NCI-H1417 treated with DMSO at 0.1 percent for 48 hours (cell line): Measurements from ENCODE around the gene CTNNBL1.

ENCODE experiments used
- DNase-seq: peaks from one replicate; lab custom pipeline; 2025; lab: John Stamatoyannopoulos, UW

Gene CTNNBL1

DNA sequence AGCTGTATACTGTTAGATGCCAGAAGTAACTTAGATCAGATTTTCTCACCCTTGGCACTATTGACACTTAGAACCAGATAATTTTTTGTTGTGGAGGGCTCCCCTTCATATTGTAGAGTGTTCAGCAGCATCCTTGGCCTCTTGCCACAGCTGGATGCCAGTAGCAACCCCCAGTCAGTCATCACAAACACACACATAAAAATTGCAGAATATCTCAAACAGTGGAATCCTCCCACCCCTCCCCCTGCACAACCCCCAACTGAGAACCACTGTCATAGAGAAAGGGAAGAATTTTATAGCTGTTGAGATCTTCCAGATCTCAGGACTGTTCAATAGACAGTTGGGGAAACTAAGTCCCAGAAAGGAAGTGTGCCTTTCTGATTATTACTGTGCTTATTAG, 127.9 kb downstream of the CTNNBL1 start:
- no peak for DNase-seq

DNA sequence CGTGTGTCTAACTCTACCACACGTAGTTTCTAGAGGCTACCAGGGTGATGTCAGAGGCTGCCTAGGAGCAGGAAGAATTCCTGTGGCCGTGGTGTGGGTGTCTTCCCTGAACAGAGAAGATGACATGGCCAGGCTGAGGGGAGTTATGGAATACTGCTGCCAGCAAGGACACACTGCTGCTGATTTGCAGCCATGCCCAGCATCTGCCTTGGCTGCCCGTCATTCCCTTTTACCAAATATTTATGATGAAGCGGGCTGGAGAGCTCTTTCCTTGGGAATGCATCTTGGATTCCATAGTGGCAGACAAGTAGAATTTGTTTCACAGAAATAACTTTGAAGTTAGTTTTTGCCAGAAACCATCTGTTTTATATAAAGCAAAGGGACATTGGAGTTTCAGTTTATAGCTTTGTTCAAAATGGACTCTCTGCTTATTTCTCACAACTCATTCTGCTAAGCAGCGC, 128.3 kb downstream of the CTNNBL1 start:
- no peak for DNase-seq

DNA sequence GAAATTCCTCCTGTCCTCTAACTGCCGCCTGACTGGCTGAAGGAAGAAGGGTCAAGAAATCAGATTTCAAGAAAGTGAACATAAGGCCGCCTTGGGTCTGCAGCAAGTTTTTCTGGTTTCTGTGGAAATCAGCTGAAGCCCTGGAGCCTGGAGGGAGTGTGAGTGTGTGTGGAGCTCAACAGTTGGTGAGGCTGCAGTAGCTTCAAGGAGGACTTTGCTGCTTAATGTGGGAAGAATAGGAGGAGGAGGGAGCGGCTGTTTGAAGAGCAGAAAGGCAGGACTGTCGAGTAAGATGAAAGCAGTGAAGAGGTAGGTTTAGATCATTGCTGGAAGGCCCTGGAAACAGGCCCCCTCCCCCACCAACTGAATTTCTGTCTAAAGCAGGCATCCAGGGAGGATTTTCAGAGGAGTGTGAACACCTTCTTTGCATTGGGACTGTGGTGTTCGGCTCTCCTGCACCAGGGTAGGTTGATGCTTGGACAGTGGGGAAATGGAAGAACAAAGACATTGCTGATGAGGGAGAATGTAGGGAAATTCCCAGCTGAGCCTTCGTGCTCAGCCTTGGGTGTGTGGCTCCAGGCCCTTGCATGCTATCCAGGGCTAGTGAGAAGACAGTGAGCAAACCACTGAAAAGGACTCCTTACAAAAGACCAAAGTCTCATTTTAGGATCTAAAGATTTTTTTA, 129.6 kb downstream of the CTNNBL1 start:
- no peak for DNase-seq

DNA sequence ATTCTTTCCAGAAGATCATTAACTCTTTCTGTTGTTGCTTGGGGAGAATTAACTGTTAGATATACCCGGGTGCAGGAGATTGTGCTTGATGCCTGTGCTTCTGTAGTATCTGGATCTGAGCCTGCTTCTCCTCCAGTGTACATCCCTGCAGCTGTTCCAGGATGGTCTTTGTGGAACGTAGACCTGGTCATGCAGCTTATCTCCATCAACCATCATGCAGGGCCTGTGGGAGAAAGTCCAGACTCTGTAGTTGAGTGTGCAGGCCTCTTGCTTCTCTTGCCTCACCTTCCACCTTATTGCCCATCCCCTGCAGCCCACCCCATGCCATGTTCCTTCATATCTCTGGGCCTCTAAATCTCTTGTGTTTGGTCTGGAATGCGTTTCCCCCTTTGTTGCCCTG, 133.8 kb downstream of the CTNNBL1 start:
- no peak for DNase-seq

- no peak for DNase-seq
These were observed 134.9 kb downstream of the CTNNBL1 start for GRCh38 chr20:37828684-37829083.

DNA sequence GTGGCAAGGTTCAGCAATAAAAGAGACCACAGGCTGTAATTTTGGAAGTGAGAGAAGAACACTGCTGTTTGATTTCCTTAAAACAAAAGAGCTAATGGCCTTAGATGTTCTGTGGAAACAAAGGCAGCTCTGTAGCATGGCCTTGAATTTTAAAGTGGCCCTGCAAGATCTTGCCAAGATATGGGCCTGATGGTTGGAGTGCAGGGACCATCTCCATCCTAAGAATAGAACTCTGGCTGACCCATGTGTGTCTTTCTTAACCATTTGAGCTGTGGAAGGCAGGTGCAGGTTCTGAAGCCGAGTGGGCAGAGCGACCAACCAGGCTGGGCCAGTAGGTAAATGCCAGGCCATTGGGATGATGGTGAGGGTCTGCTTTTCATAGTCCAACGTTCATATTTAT, 135.3 kb downstream of the CTNNBL1 start:
- no peak for DNase-seq

DNA sequence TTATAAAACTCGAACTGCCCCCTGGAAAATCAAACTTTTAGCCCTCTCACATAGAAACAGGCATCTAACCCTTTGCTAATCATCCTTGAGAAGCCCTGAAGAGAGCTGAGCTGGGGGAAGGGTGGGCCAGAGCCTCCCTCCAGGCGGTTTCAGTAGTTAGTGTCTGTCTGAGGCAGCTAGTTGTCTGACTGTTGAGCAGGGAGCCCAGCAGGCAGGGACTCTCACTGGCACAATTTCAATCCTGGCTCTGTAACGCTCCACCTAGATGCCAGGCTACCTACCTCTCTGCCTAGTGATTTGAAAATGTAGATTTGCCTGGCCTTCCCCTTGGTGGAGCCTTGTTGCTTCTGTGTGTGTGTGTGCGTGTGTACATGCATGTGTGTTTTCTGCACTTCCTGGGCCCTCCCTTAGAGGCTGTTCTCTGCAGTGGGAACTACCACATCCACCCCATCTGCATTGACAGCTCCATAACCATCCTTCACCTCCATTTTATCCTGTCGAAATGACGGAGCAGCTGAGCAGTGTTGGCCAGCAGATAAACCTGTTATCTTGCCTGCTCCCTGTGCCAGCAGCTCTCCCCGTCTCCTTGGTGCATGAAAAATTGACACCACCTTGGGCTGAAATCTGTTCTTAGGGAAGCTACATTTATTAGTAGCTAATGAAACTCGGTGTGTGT, 139.5 kb downstream of the CTNNBL1 start:
- DNase-seq, result no peak

DNA sequence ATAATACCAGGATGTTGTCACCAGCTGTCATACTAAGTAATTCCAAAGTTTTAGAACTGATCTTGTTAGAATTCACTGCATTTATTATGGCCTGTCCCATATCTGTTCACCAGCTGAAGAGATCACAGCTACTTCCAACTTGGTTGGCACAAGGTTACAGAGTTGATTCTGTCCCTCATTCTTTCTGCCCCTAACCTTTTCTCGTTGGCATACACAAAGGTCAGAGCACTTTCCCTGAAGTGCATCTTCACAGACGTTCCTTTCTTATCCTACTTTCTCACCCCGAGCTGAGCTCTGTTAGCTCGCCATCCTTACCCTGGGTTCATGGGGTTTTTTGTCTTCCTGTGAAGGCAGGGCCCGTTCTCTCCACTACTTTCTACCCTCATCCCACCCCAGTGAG, 143.1 kb downstream of the CTNNBL1 start:
- no peak for DNase-seq

- DNase-seq, result no peak
These were observed 144.1 kb downstream of the CTNNBL1 start for GRCh38 chr20:37837924-37838323.

DNA sequence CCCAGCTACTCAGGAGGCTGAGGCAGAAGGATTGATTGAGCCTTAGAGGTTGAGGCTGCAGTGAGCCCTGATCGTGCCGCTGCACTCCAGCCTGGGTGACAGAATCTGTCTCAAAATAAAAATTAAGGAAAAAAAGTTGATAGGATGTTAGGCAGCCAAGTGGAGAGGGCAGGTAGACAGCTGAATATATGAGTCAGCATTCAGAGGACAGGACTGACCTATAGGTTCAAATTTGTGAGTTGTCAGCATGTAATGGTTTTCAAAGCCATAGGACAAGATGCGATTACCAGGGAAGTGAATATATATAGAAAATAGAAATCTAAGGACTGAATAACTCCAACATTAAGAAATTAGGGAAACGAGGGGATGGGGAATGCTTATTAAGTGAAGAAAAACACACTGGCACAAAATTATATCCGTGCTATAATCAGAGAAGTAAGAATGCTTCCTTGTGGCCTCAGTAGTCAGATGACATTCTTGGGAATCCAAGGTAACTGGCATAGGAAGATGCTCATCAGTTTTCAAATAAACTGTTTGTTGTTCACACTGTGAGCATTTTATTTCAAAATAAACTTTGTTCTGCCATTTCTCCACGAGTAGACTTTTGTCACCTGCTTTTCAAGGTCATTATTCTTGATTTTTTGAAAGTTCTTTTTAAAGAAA, 145.1 kb downstream of the CTNNBL1 start:
- no peak for DNase-seq

GRCh38 chr20:37839432-37839827, 145.6 kb downstream of the CTNNBL1 start:
- DNase-seq, result no peak

- DNase-seq, result no peak
These were observed 146.1 kb downstream of the CTNNBL1 start for GRCh38 chr20:37839955-37840354.

- DNase-seq, result no peak
These were observed 147.6 kb downstream of the CTNNBL1 start for GRCh38 chr20:37841389-37841788.

DNA sequence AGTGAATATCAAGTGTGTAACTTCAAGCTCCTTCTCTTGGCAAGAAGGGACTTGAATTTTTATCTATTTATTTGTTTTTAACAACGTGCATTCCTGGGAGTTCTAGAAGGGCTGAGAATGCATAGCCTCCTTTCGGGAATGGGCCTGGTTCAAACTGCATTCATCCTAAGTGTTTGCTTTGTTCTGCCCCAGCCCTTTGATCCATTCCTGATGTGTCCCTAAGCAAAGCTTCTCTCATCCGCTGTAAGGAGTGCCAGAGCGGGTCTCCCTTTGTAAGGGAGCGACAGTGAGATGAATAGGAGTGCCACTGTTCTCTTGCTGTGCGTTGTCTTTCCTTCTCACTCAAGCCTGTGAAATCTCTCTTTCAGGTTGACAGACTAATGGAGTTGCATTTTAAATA, 148.1 kb downstream of the CTNNBL1 start:
- DNase-seq, result no peak

- DNase-seq, result no peak
These were observed 151.4 kb downstream of the CTNNBL1 start for GRCh38 chr20:37845241-37845681.

GRCh38 chr20:37845878-37846277, 152.0 kb downstream of the CTNNBL1 start:
- DNase-seq, result no peak

DNA sequence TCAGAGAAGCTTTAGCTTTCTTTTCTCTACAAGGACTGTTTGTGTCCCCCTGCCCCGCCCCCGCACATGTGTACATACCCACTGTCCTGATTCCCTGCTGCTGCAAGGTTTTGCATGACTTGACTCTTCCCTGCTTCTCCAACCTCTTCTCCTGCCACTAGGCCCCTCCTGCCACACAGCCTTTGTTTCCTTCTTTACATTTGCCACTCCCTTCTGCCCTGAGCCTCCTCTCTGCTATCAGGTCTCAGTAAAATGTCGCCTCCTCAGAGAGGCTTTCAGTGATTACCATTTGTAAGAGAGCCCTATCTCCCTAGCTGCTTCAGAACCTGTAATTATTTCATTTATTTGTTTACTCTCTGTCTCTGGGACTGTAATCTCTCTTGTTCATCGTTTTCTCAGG, 152.7 kb downstream of the CTNNBL1 start:
- DNase-seq, result peak; percentile 78

DNA sequence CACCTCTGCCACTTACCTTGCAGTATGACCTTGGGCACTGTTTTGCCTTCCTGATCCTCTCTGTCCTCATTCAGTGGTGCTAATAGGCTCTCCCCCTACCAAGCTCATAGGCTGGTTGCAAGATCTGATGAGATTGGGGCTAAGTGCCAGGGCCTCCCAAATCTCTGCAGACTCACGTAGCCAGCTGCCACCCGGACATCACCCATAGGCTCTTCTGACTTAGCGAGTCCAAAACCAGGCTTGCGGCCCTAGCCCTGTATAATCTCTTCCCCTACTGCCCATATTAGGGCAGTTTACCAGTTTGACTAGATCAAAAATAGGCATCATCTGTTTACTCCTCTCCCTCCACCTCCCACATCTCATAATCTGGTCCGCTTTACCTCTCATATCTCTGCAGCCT, 154.9 kb downstream of the CTNNBL1 start:
- DNase-seq, result no peak

DNA sequence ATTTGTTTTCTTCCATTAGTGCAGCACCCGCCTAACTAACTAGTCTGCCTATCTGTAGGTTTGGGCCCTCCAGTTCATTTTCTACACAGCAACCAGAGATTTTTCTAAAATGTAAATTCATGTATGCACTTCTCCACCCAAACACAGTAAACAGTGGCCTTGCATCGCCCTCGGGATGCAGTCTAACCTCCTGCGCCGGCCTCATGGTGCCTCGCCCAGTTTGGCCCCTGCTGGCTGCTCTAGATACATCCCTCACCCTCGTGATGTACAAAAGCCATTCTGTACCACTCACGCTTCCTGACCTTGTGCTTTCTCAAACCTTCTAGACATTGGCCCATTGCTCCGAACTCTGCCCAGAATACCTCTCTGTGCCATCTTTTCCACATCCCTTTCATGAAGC, 155.3 kb downstream of the CTNNBL1 start:
- no peak for DNase-seq

DNA sequence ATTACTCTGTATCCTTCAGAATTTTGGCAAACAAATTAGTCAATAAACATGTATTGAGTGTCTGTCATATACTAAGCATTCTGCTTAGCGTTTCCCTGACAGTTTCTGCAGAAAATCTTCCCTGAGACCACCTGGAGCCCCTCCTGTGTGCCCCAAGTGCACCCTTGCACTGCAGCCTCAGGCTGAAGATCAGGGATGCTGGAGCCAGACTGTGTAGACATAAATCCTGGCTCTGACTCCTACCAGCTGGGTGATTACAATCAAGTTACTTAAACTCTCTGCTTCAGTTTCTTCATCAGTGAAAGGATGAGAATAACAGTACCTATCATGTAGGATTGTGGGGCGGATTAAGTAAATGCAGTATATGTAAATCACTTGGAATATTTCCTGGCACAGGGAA, 155.7 kb downstream of the CTNNBL1 start:
- no peak for DNase-seq

DNA sequence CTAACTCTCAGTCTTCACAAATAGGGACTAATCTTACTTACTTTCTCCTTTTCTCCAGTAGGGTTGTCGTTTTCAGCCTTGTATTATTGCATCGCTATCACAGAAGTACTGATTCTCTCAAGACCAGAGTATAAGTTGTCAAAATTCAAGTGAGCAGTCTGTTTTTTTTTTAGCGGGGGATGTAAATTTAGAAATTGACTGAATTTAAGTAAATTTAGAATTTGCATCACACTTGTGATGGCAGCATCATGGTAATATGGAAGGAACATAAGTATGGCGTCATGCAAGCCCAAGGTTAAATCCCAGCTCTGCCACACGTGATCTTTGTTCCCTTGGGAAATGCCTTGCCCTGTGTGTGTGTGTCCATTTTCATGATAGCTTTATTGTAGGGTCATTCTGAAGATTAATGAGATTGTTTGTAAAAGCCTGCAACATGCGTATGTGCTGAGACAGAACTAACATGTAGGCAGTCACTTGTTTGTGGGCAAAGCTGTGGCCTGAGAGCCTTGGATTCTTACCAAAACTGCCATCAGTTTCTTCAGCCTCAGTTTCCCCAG, 156.3 kb downstream of the CTNNBL1 start:
- DNase-seq, result no peak

DNA sequence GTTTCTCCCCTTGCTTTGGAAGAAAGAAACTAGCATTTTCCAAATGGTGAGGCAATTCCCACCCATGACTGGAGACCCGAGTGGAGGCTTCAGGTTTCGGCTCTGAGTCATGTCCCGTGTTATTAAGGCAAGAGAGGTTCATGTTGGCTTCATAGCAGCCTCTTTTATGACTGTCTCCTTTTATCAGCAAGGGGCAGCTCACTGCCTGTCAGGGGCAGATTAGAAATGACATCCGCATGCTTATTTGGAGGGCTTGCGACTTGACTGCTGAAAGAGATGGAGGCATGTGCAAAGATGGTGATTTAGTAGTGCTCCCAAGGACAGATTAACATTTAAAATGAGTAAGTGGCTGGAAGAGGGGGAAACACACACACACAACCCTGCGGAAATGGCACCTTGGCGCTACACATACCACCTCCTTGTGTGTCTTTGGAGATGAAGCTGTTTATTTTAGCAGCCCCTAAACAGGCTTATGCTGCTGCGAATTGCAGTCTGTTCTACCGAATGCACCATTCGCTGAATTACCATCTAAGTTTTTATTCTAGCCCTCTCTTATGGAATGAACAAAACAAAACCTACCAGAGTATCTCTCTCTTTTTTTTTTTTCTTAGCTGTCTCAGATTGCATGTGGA, 157.0 kb downstream of the CTNNBL1 start:
- no peak for DNase-seq
